ENCODE data around the gene MIPEP.
"Not testable (repeated sequence)": the region's sequence is repeated elsewhere in the genome, so short reads cannot be mapped to it uniquely, and the experiment has no call there.

The MIPEP gene

GRCh38 chr13:23752111-23753001, 136.8 kb downstream of the MIPEP start:
- peak; percentile 14 for DNase-seq (ENCODE audit: low spot score)
- no peak for TF ChIP-seq CTCF (IDR thresholded peaks at IDR 0.05; ENCODE audit: extremely low read depth, missing control alignments)

- TF ChIP-seq CTCF (IDR thresholded peaks at IDR 0.05; ENCODE audit: extremely low read depth, missing control alignments): no peak
- peak; percentile 24 for DNase-seq (ENCODE audit: low spot score)
Measured at GRCh38 chr13:23751195-23751594, 138.0 kb downstream of the MIPEP start.

DNA sequence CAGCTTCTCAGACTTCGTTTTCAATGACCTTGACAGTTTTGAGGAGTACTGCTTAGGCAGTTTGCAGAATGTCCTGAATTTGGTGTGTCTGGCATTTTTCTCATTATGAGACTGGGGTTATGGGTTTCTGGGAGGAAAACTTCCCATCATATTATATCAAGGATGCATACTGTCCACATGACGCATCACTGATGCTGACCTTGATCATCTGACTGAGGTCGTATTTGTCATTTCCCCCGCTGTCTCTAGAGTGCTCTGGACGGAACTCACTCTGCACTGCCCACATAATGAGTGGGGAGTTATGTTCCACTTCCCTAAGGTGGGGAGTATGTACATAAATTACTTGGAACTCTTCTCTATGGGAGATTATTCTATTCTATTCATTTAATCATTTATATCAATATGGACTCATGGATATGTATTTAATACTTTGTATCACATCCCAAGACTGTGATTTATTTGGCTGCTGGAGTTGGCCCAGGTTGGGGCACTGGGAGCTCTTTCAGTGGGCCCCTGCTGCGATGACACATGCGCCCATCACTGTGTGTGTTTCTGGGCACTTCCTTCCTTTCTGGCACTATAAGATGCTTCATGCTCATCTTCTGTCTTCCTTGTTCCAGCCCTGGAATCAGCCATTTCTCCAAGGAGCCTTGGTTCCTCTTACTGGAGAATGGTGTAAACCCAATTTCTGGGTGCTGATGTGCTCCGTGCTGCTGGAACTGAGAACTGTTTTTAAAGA, 138.6 kb downstream of the MIPEP start:
- no peak for TF ChIP-seq CTCF (IDR thresholded peaks at IDR 0.05; ENCODE audit: extremely low read depth, missing control alignments)
- no peak for DNase-seq (ENCODE audit: low spot score)

DNA sequence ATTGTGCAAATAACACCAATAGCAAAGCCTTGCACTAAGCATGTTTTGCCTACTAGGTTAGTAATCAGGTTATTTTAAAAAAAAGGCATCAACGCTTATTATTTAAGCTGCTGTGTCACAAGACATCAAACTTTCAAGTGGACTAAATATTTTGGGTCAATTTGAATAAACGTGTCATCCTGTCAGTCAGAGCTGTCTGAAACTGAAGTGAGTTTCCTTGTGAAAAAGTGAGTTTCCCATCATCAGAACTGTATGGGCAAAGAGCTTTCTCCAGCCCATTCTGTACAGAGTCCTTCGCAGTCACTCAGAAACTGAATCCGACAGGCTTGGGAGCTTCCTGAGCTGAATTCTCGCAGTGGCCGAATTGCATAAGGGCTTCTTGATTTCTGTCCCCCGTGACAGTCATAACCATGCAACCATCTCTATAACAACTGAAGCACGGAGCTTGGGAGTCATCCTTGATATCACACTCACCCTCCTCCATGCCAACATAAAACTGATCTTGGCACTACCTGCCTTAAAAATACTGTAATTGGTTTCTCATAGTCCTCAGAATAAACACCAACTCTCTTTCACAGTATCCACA, 139.8 kb downstream of the MIPEP start:
- TF ChIP-seq CTCF (IDR thresholded peaks at IDR 0.05; ENCODE audit: extremely low read depth, missing control alignments): no peak
- DNase-seq (ENCODE audit: low spot score): no peak

DNA sequence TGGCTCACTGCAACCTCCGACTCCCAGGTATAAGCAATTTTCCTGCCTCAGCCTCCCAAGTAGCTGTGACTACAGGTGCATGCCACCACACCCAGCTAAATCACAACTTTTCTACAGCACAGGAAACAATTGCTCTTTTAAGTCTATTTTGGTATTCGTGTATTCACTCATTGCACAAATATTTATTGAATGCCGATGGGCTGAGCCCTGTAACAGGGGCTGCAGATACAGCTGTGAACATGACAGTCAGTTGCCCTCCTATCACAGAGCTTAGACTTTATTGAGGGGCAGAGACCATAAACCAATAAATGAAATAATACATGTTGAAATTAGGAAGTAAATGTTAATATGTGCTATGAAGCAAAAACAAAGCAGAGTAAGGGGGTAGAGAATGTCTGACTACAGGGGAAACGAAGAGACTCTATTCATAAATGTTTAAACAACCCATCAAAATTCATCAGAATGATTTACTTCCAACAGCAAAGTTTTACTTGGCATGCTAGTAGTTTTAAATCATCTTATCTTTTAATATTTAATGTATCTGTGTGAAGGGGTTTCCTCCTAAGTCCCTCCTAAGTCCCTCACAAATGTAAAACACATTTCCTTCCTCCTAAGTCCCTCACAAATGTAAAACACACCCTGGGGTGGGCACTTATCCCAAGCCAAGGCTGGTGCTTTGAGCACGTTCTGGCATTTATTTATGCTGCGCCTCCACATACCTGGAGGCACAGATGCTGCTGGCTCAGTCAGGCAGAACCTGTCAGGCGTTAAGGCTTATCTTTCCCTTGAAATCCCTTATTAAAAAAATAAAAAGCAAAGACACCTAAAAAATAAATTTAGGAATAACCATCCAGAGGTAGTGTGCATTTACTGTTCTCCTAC, 140.8 kb downstream of the MIPEP start:
- no peak for TF ChIP-seq CTCF (IDR thresholded peaks at IDR 0.05; ENCODE audit: extremely low read depth, missing control alignments)

GRCh38 chr13:23746141-23746540, 143.1 kb downstream of the MIPEP start:
- DNase-seq (ENCODE audit: low spot score): not testable (repeated sequence)

More for the DNA sequence above, 140.8 kb downstream of the MIPEP start:
- DNase-seq (ENCODE audit: low spot score): no peak

DNA sequence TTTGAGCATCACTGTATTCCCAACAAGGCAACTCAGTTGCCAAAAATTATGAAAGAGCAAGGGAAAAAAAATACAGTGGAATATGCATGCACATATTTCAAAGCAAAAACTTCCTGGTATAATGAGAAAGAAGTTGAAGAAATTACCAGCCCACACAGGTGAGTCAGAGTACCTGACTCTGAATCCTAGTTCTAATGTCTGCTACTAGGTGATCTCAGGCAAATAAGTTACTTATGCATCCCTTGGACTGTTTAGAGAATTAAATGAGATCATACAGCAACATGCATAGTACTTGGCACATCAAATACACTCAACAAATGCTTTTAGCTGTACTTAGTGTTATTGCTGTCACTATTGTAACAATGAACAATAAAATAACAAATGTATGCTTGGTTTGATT, 144.9 kb downstream of the MIPEP start:
- TF ChIP-seq CTCF (IDR thresholded peaks at IDR 0.05; ENCODE audit: extremely low read depth, missing control alignments): no peak
- DNase-seq (ENCODE audit: low spot score): no peak
